HuH-7.5 (cell line): ENCODE measurements around the gene SPAG17.
A peak's percentile ranks its signal among the peaks of the same experiment; 100 is the strongest.

Experiments used
- DNase-seq: peaks from one replicate; pipeline ENCODE4 v3.0.0; 2011; ENCODE audit warnings: low spot score

Gene SPAG17

DNA sequence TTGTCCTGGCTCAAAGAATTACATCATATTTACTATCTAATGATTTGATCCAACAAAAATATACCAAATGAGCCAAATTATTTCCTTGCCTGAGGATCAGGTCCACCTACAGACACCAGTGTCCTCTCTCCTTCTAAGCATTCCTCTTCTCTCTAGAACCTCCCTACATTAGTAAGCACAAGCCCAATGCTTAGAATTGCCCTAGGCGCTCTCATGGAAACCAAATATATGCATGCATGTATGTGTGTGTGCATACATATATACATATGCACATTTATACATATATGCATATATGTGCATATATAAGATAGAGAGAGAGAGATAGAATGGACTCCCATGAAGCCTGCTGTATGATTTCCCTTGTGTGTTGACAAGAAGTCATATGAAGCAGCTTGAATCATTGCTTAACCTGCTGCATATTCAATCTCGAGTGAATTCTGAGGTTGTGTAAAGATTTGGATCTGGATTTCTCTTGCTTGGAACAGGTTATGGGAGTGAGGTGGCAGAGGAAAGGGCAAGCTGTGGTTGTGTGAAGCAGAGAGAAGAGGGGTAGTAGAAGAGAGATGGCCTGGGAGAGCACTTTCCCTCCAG lies 66.1 kb downstream of the SPAG17 start:
- no peak for DNase-seq

DNA sequence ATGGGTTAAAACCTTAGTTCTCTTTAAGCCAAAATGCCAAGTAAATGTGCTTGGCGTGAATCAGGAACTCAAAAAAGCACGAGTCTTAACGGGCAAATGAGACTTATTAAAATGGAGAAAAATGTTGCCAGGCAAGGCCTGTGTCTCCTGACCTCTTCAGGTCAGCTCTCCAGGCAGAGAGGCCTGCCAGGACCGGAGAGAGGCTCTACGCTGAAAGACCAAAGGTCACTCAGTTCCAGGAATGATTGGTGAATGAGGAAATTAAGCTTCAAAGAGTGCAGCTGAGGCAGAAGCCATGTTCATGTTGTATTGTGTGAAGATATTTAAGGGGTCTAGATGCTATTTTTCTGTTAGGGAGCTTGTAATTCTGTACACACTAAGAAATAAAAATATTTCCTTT lies 66.6 kb downstream of the SPAG17 start:
- DNase-seq: peak; percentile 20

DNA sequence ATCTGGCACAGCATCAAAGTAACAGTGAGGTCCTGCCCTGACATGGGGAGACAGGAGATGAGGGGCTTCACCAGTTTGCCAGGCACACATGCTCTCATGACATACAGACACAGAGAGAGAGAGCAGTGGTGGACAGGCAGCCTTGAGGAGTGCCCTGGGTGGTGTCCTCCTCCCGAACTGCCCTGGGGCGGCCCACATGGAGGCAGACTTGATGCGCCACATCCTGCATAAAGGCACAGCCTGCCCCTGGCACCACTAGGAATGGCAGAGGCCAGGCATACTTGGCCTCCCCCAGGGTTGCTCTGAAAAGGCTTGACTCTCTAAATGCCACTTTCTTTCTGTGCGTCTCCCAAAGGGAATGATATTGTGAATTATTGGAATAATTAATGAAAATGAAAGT lies 67.5 kb downstream of the SPAG17 start:
- DNase-seq: no peak

- DNase-seq: no peak
Observed at GRCh38 chr1:118116909-118117308, 68.1 kb downstream of the SPAG17 start.

DNA sequence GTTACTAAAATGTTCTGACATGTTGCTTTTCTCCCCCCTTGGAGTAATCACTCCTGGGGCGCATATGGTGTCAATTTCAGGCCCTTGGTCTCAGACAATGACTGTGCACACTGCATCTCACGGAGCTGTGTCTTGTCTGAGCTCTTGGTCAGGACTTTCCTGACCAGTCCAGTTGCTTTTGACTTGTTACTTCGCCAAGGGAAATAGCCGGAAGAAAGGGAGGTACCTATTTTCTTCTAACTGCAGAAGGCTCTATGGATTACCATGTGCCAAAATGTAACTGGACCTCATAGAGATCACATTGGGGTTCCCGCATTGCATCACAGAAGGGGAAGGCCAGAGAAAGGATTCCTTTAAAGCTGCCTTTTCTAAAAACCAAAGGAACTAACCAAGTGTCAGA lies 68.6 kb downstream of the SPAG17 start:
- DNase-seq: no peak

DNA sequence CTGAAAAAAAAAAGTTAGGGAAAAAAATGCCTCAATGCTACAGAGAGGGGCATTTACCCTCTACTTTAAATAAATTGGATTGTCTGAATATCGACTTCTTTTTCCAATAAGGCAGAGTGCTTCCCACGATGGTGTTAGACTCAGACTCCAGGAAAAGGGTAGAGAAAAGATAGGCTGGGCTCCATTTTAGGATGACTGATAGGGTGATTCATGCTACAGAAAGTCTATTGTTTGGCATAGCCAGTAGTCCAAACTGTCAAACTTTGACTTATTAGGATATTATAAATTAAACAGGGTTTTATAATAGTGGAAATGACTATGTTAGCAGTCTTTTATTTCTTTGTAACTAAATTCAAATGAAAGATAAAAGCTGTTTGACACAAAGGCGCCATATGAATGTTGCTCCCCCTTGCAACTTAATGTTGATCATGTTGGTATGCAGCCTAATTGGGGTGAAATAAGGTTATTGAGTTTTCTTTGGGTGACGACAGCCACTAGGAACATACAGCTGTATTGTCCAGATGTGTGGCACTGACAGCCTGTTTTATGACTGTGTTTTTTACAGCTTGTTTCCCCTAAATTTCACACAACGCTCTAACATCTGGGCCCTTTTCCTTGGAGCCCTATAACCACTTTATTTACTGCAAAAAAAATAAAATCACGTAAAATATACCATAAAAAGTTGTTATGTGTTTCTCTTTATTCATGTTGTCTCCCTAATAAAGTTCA lies 69.3 kb downstream of the SPAG17 start:
- DNase-seq: no peak

DNA sequence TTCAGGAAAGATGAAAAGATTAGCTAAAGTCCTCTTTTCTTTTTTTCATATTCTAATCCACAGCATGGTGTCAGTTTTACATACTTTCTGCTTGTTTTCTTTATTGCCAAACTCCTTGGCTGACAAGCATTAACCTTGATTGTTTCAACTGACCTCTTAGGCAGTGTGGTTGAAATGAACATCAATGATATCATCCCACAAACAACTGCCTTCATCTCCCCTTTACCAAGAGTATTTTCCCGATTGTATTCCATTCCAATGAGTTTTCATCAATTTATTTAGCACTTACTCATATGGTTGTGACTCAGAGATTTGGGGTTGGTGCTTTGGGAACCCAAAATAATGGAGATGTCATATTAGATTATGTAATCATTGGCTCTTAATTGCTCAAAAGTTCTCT lies 71.8 kb downstream of the SPAG17 start:
- no peak for DNase-seq

- DNase-seq: no peak
Observed at GRCh38 chr1:118110580-118110979, 74.4 kb downstream of the SPAG17 start.

GRCh38 chr1:118104951-118105350 lies 80.1 kb downstream of the SPAG17 start:
- no peak for DNase-seq

GRCh38 chr1:118102445-118102844 lies 82.6 kb downstream of the SPAG17 start:
- no peak for DNase-seq

DNA sequence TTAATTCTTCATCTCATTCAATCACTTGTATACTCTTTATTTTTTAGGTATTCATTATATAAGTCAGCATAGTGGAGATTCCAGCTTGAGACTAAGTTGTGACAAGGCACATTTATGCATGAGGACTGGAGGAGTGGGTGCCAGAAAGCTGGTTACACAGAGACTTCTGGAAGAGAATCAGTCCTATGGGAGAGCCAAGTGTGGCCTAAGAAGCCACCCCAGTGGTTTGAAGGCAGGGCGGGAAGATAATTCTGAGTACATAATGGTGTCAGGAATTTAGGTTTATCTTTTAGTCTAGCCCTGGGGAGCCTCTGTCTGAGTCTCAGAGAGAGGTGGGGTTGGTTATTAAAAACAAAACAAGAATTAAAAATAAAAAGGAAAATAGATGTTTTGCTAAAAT lies 83.0 kb downstream of the SPAG17 start:
- DNase-seq: no peak

GRCh38 chr1:118101515-118101844 lies 83.5 kb downstream of the SPAG17 start:
- DNase-seq: no peak

GRCh38 chr1:118100686-118101514 lies 84.1 kb downstream of the SPAG17 start:
- DNase-seq: no peak

DNA sequence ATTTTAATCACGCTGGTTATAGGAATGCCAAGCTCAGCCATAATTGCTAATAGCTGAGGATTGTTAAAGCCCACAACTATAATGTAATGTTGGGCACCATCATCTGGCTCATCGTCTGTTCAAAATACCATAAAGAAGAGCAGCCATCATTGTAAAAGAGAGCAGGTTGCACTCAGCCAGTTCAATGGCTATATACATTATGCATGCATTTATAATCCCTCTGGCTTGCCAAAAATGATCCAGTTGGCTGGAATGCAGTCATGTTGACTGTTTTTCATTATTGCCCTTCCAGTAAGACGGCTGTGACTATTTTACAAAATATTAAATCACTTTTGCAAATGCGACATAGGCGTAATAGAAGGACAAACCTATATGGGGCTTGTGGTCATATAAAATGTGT lies 85.3 kb downstream of the SPAG17 start:
- no peak for DNase-seq

GRCh38 chr1:118097622-118098348 lies 87.2 kb downstream of the SPAG17 start:
- no peak for DNase-seq

- DNase-seq: no peak
Observed at GRCh38 chr1:118093017-118093416, 92.0 kb downstream of the SPAG17 start.

- no peak for DNase-seq
Observed at GRCh38 chr1:118090130-118090529, 94.9 kb downstream of the SPAG17 start.

DNA sequence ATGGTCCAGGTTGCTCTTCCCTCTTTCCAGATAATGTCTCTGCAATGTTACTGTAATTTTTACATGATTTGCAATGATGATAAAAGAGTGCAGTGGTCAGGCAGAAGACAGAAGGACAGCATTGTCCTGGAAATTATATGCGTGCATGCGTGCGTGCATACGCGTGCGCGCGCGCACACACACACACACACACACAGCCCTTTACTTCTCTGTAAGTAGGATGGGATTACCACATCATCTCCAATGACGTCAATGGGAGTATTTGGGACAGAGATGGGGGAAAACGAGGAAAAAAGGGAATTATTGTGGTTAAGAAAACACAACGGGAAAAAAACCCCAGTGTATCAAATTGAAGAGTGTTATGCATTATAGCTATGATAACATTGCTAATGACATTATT lies 99.7 kb downstream of the SPAG17 start:
- no peak for DNase-seq

DNA sequence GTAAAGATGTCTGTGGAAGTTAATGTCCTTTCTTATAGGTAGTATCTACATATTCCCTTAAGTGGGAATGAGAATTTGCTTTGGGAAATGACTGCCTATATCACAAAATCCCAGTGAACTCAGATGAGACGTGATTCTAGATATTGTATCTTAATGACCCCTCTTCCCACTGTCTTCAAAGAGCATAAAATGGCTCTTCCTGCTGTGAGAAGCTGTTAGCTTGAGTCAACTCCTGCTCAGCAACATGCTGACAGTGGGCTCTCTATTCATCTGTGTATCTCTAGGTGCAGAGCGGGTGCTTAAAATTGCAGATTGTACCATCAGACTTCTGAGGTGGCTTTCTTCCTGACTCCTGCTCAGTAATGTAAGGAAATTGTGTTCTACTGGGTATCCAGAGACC lies 100.6 kb downstream of the SPAG17 start:
- DNase-seq: no peak

GRCh38 chr1:118082984-118083383 lies 102.0 kb downstream of the SPAG17 start:
- DNase-seq: no peak

DNA sequence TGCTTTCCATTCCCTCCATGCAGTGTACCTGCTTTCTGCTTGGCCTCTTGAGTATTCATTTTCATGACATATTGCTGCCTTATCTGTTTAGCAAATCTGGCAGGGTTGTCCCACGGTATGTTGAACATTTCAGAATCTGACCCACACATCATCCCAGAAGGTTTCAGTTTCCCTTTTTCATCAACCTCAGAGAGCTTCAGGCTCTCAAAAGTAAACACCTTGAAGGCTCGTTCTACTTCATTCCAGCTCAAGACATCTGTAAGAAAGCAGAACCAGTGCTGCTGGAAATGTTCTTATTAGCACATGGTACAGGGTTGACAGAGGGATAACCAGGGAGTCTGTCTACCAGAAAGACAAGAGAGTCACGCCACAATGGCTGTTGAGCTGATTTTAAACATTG lies 103.6 kb downstream of the SPAG17 start:
- no peak for DNase-seq

GRCh38 chr1:118077331-118078045 lies 107.5 kb downstream of the SPAG17 start:
- no peak for DNase-seq
